Hepatic stellate cell (primary cell): ENCODE data around the gene CYP26B1.

Source experiments
- DNase-seq: peaks from one replicate; pipeline ENCODE4 v3.0.0; 2011; ENCODE audit warnings: low spot score

CYP26B1 gene

GRCh38 chr2:72141032-72141645 lies 6.5 kb downstream of the CYP26B1 start:
- no peak for DNase-seq

DNA sequence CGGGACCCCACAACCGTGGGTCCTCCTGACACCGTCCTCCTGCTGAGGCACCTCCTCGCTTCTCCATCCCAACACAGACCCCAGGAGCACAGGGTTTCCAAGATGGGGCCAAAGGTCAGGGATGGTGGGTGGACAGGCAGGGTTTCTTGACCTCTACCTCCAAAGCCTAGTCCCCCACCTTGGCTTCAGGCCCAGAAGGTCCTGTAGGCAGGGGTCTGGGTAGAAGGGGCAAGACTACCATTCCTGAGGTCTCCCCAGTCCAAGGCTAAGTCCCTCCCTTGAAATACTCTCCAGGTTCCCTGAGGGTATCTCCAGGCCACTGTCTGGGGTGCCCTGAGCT lies 7.1 kb downstream of the CYP26B1 start:
- no peak for DNase-seq

- DNase-seq, result no peak
These were observed 7.6 kb downstream of the CYP26B1 start for GRCh38 chr2:72139874-72140620.

DNA sequence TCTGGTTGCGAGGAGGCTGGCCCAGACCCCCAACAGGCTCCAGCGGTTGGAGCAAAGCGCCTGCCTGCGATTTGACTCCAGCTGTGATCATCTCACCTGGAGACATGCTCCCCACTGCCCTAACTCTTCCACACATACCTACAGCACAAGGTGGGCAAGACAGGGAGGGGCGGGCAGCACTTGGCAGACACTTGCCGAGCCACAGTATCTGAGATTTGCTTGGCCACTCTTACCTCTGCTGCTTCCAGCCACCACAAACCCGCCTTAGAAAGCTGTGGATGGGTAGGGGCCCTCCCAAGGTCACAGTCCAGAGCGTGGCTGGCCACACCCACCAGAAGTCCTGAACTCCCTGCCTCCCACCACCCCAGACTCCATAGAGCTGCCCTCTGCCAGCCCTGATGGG lies 8.2 kb downstream of the CYP26B1 start:
- DNase-seq, result no peak

DNA sequence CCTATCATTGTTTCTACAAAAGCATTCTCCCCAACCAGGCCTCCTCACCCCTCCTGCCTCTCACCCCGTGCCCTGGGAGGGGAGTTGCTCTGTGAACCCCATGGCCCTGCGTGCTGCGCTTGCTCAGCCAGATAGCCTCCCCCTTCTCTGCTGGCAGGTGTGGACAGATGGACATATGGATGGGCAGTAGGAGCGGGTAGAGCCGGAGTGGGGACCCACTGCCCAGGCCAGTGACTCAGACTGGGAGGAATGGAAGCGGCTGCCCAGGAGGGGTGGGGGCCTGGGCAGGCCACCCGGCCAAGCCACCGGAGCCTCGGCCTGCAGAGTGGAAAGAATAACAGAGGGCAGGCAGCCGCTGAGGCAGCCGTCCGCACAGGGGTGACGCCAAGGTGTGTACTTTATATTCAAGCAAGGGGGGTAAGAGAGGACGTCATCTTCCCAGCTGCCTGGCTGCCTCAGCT lies 8.7 kb downstream of the CYP26B1 start:
- no peak for DNase-seq

DNA sequence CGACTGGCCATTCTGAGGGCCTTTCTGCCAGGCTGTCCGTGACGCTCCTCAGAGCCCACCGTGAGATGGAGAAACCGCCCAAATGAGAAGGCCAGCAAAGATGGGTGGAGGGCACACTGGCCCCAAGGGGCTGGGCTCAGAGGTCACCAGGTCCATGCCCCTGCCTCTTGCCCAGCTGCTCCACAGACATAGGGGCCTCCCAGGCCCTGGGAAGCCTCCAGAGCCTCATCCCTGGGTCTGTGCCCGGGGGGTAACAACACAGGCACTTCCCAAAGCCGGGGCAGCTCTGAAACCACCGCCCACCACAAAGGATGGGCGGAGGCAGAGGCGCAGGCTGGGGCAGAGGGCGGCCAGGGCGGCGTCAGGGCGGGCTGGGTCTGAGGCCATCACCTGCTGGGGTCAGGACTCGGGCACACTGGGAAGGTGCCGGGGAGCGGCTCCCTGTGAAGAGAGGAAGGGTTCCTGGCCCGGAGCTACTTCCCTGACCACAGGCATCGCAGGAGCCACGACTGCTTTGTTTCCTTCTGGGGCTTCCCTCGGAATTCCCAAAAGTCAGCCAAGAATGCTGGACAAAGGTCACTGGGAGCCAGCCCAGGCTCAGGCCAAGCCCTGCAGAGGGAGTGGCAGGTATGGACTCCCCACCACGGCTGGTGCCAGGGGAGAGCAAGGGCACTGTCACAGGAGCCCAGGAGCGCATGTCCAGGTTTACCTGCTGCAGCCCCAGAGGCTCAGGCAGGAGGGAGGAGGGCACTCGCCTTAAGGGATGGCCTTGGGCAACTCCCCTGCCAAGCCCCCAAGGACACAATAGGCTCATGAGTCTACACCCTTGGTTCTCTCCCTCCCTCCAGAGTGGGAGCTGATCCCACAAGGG lies 9.4 kb downstream of the CYP26B1 start:
- no peak for DNase-seq

DNA sequence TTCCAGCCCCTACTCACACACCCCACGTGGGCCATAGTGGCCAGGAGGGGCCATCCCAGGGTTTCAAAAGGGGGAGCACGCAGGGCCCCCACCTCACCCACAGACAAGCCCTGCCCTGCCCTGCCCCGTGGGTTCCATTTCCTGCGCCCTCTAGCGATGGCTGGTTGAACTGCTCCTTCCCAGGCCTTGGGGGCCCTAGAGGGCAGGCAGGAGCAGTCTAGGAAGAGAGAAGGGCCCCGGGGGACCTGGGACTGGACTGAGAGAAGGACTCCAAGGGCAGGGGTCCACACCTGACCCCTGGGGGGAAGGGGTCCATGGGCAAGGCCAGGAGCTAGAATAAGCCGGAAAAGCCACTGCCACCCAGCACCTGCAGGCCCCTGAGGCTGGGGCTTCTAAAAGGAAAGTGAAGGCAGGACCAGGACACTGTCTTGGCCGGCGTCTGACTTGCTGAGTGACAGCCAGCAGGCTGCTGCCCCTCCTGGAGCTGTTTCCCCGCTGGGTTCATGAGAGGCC lies 10.1 kb downstream of the CYP26B1 start:
- peak; percentile 84 for DNase-seq

GRCh38 chr2:72136933-72137497 lies 10.6 kb downstream of the CYP26B1 start:
- DNase-seq, result no peak

DNA sequence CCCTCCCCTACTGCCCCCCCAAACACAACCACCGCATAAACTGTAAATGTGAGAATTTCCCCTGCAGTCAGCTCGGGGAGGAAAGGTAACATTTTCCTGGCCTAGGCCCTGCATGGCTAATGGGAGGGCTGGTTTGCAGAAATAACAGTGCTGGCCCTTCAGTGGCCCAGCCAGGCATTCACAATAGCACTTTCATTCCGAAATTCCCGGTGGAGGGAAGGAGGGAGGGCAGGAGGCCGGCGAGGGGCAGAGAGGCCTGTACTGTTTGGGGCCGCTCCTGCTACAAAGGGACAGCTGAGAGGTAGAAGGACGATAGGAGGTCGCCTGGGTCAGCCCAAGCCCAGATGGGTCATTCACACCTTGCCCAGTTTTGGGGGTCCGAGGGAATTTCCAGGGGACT lies 11.3 kb downstream of the CYP26B1 start:
- no peak for DNase-seq

- DNase-seq, result no peak
These were observed 11.7 kb downstream of the CYP26B1 start for GRCh38 chr2:72135921-72136320.

- no peak for DNase-seq
These were observed 12.5 kb downstream of the CYP26B1 start for GRCh38 chr2:72134997-72135800.

GRCh38 chr2:72134408-72134996 lies 13.2 kb downstream of the CYP26B1 start:
- no peak for DNase-seq

DNA sequence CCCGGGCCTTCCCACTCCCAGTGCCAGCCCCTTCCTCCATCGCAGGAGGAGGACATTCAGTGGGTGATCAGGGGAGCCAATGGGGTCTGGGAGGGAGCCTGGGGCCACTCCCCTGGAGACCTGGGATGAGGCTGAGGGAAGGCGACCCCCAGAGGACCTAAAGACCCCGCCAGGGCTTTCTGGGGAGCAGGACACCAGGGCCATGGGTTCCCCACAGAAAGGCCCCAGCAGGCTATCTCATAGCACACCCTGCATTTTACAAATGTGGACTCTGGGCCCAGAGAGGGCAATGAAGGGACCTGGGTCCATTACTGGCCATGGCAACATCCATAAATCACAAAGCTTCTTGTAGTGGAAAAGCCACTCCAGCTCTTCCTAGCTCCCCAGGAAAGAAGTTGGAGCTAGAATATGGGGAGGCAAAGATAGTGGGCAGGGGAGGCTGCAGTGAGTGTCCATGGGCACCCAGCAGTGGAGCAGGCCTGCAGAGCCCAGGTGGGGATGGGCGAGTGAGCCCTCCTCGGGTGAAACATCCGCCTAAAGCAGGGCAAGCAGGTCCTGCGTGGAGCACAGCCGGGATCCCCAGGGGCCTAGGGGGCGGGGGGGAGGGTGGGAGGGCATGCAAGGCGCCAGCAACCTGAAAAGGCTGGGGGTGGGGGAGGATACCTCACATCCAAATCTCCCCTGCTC lies 13.8 kb downstream of the CYP26B1 start:
- no peak for DNase-seq

GRCh38 chr2:72132981-72133720 lies 14.5 kb downstream of the CYP26B1 start:
- no peak for DNase-seq

GRCh38 chr2:72131916-72132841 lies 15.5 kb downstream of the CYP26B1 start:
- no peak for DNase-seq

DNA sequence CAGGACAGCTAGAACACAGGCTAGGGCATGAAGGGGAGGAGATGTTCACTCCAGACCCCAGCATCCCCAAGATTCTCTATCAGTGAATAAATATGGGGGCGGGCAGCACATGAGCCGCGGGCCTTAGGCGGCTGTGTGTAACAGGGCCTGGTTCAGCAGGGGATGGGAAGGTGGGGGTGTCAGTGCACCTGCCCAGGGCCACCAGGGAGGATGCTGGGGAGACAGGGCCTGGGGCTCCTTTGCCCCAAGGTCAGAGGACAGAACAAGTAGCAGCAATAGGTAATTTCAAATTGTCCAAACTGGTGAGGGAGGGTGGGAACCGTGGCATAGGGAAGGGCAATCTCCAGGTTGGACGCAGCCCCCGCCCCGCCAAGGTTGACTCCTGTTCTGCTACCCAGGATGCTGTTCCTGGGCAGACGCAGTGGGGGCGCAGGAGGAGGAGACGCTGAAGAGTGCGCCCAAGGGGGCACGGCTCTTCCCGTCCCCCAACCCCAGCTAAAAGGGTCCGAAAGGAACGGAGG lies 16.2 kb downstream of the CYP26B1 start:
- no peak for DNase-seq

DNA sequence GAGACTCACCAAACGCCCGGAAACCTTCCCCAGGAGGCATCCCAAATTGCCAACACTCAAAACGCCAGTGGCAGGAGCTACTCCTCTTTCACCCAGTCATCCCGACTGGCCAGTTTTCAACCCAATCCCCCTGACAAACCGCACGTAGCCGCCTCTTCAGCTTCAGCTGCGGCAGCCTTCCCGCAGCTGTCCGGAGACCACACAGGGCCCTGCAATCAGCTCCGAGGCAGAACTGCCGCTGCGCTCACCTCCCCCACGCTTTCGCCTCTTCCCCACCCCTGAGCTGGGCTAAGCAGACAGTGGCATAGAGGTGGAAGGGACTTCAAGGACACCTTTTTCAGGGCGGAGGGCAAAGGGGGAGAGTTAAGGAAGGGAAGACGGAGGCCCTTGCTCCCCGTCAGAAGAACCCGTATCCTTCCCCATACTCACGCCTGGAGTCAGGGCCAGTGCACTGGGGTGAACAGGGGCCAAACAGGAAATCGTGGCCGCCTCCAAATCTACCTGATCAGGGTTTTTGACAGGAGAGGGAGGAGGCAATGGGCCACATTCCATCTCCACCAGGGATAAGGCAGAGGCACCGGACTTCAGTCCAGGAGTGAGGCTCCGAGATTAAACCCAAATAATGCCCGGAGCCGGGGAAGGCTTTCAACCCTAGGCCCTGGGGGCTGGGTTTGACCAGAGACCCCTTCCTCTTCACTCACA lies 16.9 kb downstream of the CYP26B1 start:
- DNase-seq, result no peak
